SU-DHL-6 (cell line): ENCODE data around the gene PCIF1.

ENCODE experiments used
- CTCF ChIP-seq: fragments of 200-600 bp; sonication (generic); IDR thresholded peaks from one replicate; pipeline ENCODE4 v1.5.1; 2017; ENCODE audit warnings: antibody characterized with exemption, mild to moderate bottlenecking, low read length, moderate library complexity; ENCODE audit not compliant: insufficient read depth, poor library complexity, severe bottlenecking
- EZH2phosphoT487 ChIP-seq: fragments of 200-600 bp; sonication (generic), shearing (Covaris generic); conservative IDR thresholded peaks from 2 replicates; pipeline ENCODE4 v1.6.1; 2018; ENCODE audit warnings: mild to moderate bottlenecking, antibody characterized with exemption, low read length, moderate library complexity, mixed read lengths

- TF ChIP-seq EZH2phosphoT487, result no peak
- no peak for TF ChIP-seq CTCF
Observed at GRCh38 chr20:45947110-45947866, 12.8 kb downstream of the PCIF1 start.
